Fibroblast of lung (primary cell): ENCODE measurements around the gene BAD.

Experiments used
- EZH2 ChIP-seq: IDR thresholded peaks from 2 replicates; pipeline ENCODE4 v1.5.1; 2012; ENCODE audit warnings: low read length, control low read depth, mild to moderate bottlenecking; ENCODE audit errors: missing control alignments
- TF ChIP-seq, protein P1 (sequence below), 2 donors: IDR thresholded peaks in 1 of 2; conservative IDR thresholded peaks in 1 of 2; 1 replicate in 1 of 2; 2 replicates in 1 of 2; pipeline ENCODE4 v1.5.1; 2011 to 2012; ENCODE audit warnings: low read length in 2 of 2, control low read depth in 1 of 2, inconsistent platforms in 1 of 2, low read depth in 1 of 2, mild to moderate bottlenecking in 1 of 2

DNA sequence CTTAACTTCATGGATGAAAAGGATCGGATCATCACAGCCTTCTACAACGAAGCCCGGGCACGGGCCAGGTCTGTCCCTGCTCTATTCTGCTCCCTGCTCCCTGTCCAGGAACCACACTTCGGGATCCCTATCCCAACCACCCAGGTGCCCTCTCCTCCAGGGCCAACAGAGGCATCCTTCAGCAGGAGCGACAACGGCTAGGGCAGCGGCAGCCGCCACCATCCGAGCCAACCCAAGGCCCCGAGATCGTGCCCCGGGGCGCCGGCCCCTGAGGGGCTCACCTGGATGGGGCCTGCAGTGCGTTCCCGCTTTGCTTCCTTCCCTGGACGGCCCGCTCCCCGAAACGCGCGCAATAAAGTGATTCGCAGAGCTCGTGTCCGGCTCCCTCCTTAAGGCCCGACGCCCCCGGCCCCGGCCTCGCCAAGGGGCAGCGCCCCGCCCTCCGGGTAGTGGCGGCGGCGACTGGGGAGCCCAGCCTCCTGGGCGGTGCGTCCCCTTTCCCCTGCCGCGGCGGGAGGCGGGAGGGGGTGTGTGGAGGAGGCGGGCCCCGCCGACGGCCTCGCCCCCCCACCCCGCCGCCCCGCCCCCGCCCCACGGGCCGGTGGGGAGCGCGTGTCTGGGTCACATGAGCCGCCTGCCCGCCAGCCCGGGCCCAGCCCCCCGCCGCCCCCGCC is 50.4 kb downstream of the BAD start, which contains the start of gene VEGFB:
- TF ChIP-seq, protein P1, sequence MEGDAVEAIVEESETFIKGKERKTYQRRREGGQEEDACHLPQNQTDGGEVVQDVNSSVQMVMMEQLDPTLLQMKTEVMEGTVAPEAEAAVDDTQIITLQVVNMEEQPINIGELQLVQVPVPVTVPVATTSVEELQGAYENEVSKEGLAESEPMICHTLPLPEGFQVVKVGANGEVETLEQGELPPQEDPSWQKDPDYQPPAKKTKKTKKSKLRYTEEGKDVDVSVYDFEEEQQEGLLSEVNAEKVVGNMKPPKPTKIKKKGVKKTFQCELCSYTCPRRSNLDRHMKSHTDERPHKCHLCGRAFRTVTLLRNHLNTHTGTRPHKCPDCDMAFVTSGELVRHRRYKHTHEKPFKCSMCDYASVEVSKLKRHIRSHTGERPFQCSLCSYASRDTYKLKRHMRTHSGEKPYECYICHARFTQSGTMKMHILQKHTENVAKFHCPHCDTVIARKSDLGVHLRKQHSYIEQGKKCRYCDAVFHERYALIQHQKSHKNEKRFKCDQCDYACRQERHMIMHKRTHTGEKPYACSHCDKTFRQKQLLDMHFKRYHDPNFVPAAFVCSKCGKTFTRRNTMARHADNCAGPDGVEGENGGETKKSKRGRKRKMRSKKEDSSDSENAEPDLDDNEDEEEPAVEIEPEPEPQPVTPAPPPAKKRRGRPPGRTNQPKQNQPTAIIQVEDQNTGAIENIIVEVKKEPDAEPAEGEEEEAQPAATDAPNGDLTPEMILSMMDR (conservative IDR thresholded peaks at IDR 0.05 in 1 of 2, IDR thresholded peaks at IDR 0.05 in 1 of 2; ENCODE audit: low read depth in 1 of 2, low read length in 2 of 2): no peak
- TF ChIP-seq EZH2: no peak
